Astrocyte (in vitro differentiated cells and primary cell): Measurements from ENCODE around the gene GFOD1.

ENCODE experiments used
- EZH2 ChIP-seq: IDR thresholded peaks from 2 replicates; pipeline ENCODE4 v1.6.1; 2012; ENCODE audit warnings: mild to moderate bottlenecking, low read length, inconsistent platforms; ENCODE audit not compliant: insufficient read depth
- TF ChIP-seq, protein P1 (sequence below): IDR thresholded peaks from 2 replicates; pipeline ENCODE4 v1.5.1; 2011; ENCODE audit warnings: low read depth, mild to moderate bottlenecking, inconsistent platforms, low read length, moderate library complexity; ENCODE audit not compliant: insufficient read depth

DNA sequence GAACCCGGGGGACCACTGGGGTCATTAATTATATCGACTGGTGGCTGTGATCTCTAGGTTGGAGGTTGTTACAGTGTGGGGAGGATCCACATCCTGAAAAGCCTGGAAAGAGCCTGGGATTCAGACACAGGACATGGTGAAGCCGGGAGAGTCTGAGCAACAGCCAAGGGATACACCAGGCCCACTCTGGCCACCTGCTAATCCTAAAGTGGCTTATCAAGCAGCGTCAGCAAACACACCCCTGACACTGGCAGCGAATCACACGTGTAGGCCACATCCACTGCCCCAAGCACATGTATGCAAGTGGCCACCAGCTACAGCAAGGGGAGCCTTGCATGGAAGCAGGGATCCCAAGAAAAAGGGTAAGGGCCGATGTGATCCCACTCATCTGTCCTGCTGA lies 41.0 kb downstream of the GFOD1 start:
- TF ChIP-seq, protein P1, sequence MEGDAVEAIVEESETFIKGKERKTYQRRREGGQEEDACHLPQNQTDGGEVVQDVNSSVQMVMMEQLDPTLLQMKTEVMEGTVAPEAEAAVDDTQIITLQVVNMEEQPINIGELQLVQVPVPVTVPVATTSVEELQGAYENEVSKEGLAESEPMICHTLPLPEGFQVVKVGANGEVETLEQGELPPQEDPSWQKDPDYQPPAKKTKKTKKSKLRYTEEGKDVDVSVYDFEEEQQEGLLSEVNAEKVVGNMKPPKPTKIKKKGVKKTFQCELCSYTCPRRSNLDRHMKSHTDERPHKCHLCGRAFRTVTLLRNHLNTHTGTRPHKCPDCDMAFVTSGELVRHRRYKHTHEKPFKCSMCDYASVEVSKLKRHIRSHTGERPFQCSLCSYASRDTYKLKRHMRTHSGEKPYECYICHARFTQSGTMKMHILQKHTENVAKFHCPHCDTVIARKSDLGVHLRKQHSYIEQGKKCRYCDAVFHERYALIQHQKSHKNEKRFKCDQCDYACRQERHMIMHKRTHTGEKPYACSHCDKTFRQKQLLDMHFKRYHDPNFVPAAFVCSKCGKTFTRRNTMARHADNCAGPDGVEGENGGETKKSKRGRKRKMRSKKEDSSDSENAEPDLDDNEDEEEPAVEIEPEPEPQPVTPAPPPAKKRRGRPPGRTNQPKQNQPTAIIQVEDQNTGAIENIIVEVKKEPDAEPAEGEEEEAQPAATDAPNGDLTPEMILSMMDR, result no peak
- no peak for TF ChIP-seq EZH2
